ENCODE measurements around the gene EIF4G1.

EIF4G1 gene

GRCh38 chr3:184343200-184343876 is 28.9 kb downstream of the EIF4G1 start:
- no peak for TF ChIP-seq CTCF (IDR thresholded peaks at IDR 0.05; ENCODE audit: extremely low read depth, missing control alignments)
- no peak for DNase-seq (ENCODE audit: low spot score)

GRCh38 chr3:184344579-184345316 is 30.3 kb downstream of the EIF4G1 start:
- DNase-seq (ENCODE audit: low spot score), result no peak
- no peak for TF ChIP-seq CTCF (IDR thresholded peaks at IDR 0.05; ENCODE audit: extremely low read depth, missing control alignments)

- DNase-seq (ENCODE audit: low spot score), result peak; percentile 45
- TF ChIP-seq CTCF (IDR thresholded peaks at IDR 0.05; ENCODE audit: extremely low read depth, missing control alignments), result no peak
Observed at GRCh38 chr3:184345317-184346144, 31.1 kb downstream of the EIF4G1 start.

GRCh38 chr3:184346480-184347190 is 32.2 kb downstream of the EIF4G1 start:
- DNase-seq (ENCODE audit: low spot score), result no peak
- TF ChIP-seq CTCF (IDR thresholded peaks at IDR 0.05; ENCODE audit: extremely low read depth, missing control alignments), result no peak

- TF ChIP-seq CTCF (IDR thresholded peaks at IDR 0.05; ENCODE audit: extremely low read depth, missing control alignments), result no peak
- no peak for DNase-seq (ENCODE audit: low spot score)
Observed at GRCh38 chr3:184347321-184348056, 33.1 kb downstream of the EIF4G1 start.

- DNase-seq (ENCODE audit: low spot score), result no peak
- no peak for TF ChIP-seq CTCF (IDR thresholded peaks at IDR 0.05; ENCODE audit: extremely low read depth, missing control alignments)
Observed at GRCh38 chr3:184348057-184348382, 33.6 kb downstream of the EIF4G1 start.

All from GM20000 (cell line).